HepG2 (cell line): ENCODE results near the gene PDE6C. TPM values are rescaled to one million over a fixed set of nuclear protein-coding genes. Genes with fewer than 3 reads are reported as not detected.

Experiments used
- BRD4 ChIP-seq: sonication (generic); formaldehyde crosslinking; IDR thresholded peaks from 2 replicates; pipeline ENCODE4 v1.4.0; 2020; ENCODE audit warnings: missing genetic modification reagents
- CREB3 ChIP-seq: sonication (generic); formaldehyde crosslinking; IDR thresholded peaks from 2 replicates; pipeline ENCODE4 v1.5.0; 2020; ENCODE audit warnings: missing genetic modification reagents
- MNT ChIP-seq: fragments of 450-650 bp; IDR thresholded peaks from 2 replicates; pipeline ENCODE4 v1.6.1; 2016
- REL ChIP-seq: sonication (generic); formaldehyde crosslinking; conservative IDR thresholded peaks from 2 replicates; pipeline ENCODE4 v1.8.0; 2022; ENCODE audit warnings: mild to moderate bottlenecking, missing genetic modification reagents, moderate library complexity
- SIN3B ChIP-seq: fragments of 150-350 bp; IDR thresholded peaks from 2 replicates; pipeline ENCODE4 v1.6.1; 2014; ENCODE audit warnings: low read length
- SKIL ChIP-seq: sonication (generic); formaldehyde crosslinking; IDR thresholded peaks from 2 replicates; pipeline ENCODE4 v1.8.0; 2022; ENCODE audit warnings: missing genetic modification reagents, mild to moderate bottlenecking, moderate library complexity, borderline replicate concordance
- SP4 ChIP-seq: sonication (generic); formaldehyde crosslinking; IDR thresholded peaks from 2 replicates; pipeline ENCODE4 v1.8.1; 2023; ENCODE audit warnings: mild to moderate bottlenecking, missing genetic modification reagents
- ZBTB8A ChIP-seq: sonication (generic); formaldehyde crosslinking; IDR thresholded peaks from 2 replicates; pipeline ENCODE4 v1.4.0; 2020; ENCODE audit warnings: mild to moderate bottlenecking, low read depth, missing genetic modification reagents, borderline replicate concordance
- ZKSCAN8 ChIP-seq: IDR thresholded peaks from 2 replicates; pipeline ENCODE4 v1.6.1; 2016; ENCODE audit warnings: borderline replicate concordance, missing genetic modification reagents, missing compliant biosample characterization
- ZNF407 ChIP-seq: sonication (generic); formaldehyde crosslinking; IDR thresholded peaks from one replicate; pipeline ENCODE4 v1.5.1; 2020; ENCODE audit warnings: mild to moderate bottlenecking, missing genetic modification reagents; ENCODE audit errors: not compliant biosample characterization
- ZNF589 ChIP-seq: sonication (generic); formaldehyde crosslinking; conservative IDR thresholded peaks from 2 replicates; pipeline ENCODE4 v1.8.0; 2022; ENCODE audit warnings: mild to moderate bottlenecking, moderate library complexity, missing genetic modification reagents
- ZNF691 ChIP-seq: sonication (generic); formaldehyde crosslinking; IDR thresholded peaks from 2 replicates; pipeline ENCODE4 v1.4.0; 2020; ENCODE audit warnings: missing genetic modification reagents, low read depth, mild to moderate bottlenecking, borderline replicate concordance
- polyA plus RNA-seq, 8 experiments: library from polyadenylated mRNA; depleted of rRNA in 3 of 8; stranded (reverse) in 7 of 8; unstranded in 1 of 8; fragments of >200 nt; fragmentation: Illumina TruSeq in 4 of 8; extraction: Trizol in 4 of 8; gene quantifications; 2 replicates each; pipeline versions ENCODE4 v1.2.1 to v1.2.3, GENCODE V29; 2011 to 2016; ENCODE audit warnings: low read depth in 4 of 8, missing spikeins in 1 of 8, mixed read lengths in 1 of 8; ENCODE audit not compliant: insufficient read depth in 1 of 8
- total RNA-seq, 5 experiments: library from RNA; depleted of rRNA; stranded (reverse); fragments of >200 nt; fragmentation: Illumina TruSeq; extraction: Trizol; gene quantifications; 2 replicates each; pipeline ENCODE4 v1.2.3, GENCODE V29; 2016; ENCODE audit warnings: low read depth in 1 of 5

Gene PDE6C
- total and polyA plus RNA-seq, 2 of the 13 experiments (the other 11 are each of a cell fraction or from before 2014, with no cell fraction given) = 0.64 TPM; not detected in 1

- TF ChIP-seq ZNF407 (CRISPR knock-in tag) = peak; percentile 47
- no peak for TF ChIP-seq CREB3 (CRISPR knock-in tag)
- TF ChIP-seq MNT = peak; percentile 78
- peak; percentile 79 for TF ChIP-seq SIN3B
- TF ChIP-seq REL (CRISPR knock-in tag) = peak; percentile 87
- 0 out of 2 replicates have a peak, but pooled peaks have one; percentile 29 for TF ChIP-seq ZBTB8A (CRISPR knock-in tag)
- peak; percentile 98 for TF ChIP-seq ZNF691 (CRISPR knock-in tag)
- TF ChIP-seq ZNF589 (CRISPR knock-in tag) = peak; percentile 77; the same call in 1 of the 2 replicates
- peak; percentile 96 for TF ChIP-seq BRD4 (CRISPR knock-in tag)
- 0 out of 2 replicates have a peak, but pooled peaks have one; percentile 55 for TF ChIP-seq ZKSCAN8 (CRISPR knock-in tag)
- no peak for TF ChIP-seq SKIL
- TF ChIP-seq SP4 (CRISPR knock-in tag) = peak; percentile 73; the same call in 1 of the 2 replicates
These were observed 90.1 kb downstream of the PDE6C start, which contains the start of gene FRA10AC1 (continued) for GRCh38 chr10:93702210-93703001.
